Lower leg skin (tissue), 3 donors: ENCODE data around the gene NKD1.

Source experiments
- CTCF ChIP-seq, 3 donors: fragments of 450-650 bp; IDR thresholded peaks; one replicate each; pipeline ENCODE4 v1.5.1; 2016; ENCODE audit warnings: antibody characterized with exemption in 3 of 3, mild to moderate bottlenecking in 3 of 3, moderate library complexity in 2 of 3
- POLR2A ChIP-seq, 2 donors: fragments of 450-650 bp; IDR thresholded peaks; one replicate each; pipeline ENCODE4 v1.6.1; 2016 to 2017; ENCODE audit warnings: antibody characterized with exemption in 2 of 2, mild to moderate bottlenecking in 1 of 2, moderate library complexity in 1 of 2

- TF ChIP-seq CTCF (IDR thresholded peaks at IDR 0.05) (no peak), POLR2A (IDR thresholded peaks at IDR 0.05) (no peak)
Observed at GRCh38 chr16:50607051-50607431, 58.8 kb downstream of the NKD1 start.
